MM.1S (cell line): ENCODE results near the gene DSE.

Source experiments
- CTCF ChIP-seq: fragments of 300-600 bp; sonication (generic); IDR thresholded peaks from 2 replicates; pipeline ENCODE4 v1.5.1; 2016; ENCODE audit warnings: antibody characterized with exemption, low read length, mixed read lengths
- EZH2 ChIP-seq: fragments of 300-600 bp; sonication (generic); optimal IDR thresholded peaks from 2 replicates; pipeline ENCODE3; 2017; ENCODE audit warnings: low read depth, mild to moderate bottlenecking, antibody characterized with exemption, low read length, mixed read lengths

GRCh38 chr6:116352515-116353471, 18.0 kb upstream of the DSE start:
- TF ChIP-seq CTCF = no peak
- TF ChIP-seq EZH2 = no peak
